Measurements from ENCODE around the gene BCL11A.

- TF ChIP-seq CTCF (IDR thresholded peaks at IDR 0.05; ENCODE audit: low read depth, low read length, poor library complexity, severe bottlenecking) (no peak), EZH2phosphoT487 (IDR thresholded peaks at IDR 0.05; ENCODE audit: borderline replicate concordance, low read length) (no peak)
Measured at GRCh38 chr2:60416221-60417008, 137.0 kb downstream of the BCL11A start.

Data from DOHH2 (cell line).